Measurements from ENCODE around the gene HOXA6.

HOXA6 gene

DNA sequence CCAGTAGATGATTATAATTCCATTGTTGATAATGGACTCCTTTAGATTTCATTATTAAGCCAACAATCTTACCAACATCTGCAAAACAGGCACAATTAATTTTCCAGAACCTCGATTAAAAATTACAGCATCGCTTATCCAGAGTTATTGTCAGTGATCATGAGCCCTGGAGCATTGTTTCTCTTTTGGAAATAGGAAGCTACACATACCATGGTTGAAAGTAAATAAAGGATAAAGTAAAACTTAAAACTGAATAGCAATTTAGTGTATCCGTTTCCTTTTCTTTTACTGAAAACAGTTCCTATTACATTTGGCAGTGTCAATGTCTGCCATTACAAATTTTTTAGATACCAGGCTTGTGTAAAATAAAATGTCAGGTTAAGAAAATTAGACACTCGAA, 35.2 kb downstream of the HOXA6 start:
- H3K27ac ChIP-seq (replicated peaks): no peak overlapping the region
- DNase-seq (ENCODE audit: low read depth in 1 of 2, low spot score in 1 of 2): no peak
- no peak overlapping the region for H3K4me3 ChIP-seq (replicated peaks; ENCODE audit: insufficient read depth, low read length)
- peaks cover 3% of the 10 kb centered on the region for H3K27me3 ChIP-seq (ENCODE audit: insufficient read depth, poor library complexity, severe bottlenecking)
- TF ChIP-seq POLR2AphosphoS5 (IDR thresholded peaks at IDR 0.05; ENCODE audit: low read depth) (no peak), SPI1 (IDR thresholded peaks at IDR 0.05; ENCODE audit: borderline replicate concordance, low read depth) (no peak), REST (IDR thresholded peaks at IDR 0.05; ENCODE audit: insufficient replicate concordance, low read depth) (no peak), GABPA (IDR thresholded peaks at IDR 0.05; ENCODE audit: low read depth) (no peak)

- no peaks in the 10 kb centered on the region for H3K27me3 ChIP-seq (ENCODE audit: insufficient read depth, poor library complexity, severe bottlenecking)
- TF ChIP-seq GABPA (IDR thresholded peaks at IDR 0.05; ENCODE audit: low read depth): no peak
- no peak for TF ChIP-seq SPI1 (IDR thresholded peaks at IDR 0.05; ENCODE audit: borderline replicate concordance, low read depth)
- no peak for TF ChIP-seq REST (IDR thresholded peaks at IDR 0.05; ENCODE audit: insufficient replicate concordance, low read depth)
- no peak for TF ChIP-seq POLR2AphosphoS5 (IDR thresholded peaks at IDR 0.05; ENCODE audit: low read depth)
- TF ChIP-seq CTCF (IDR thresholded peaks at IDR 0.05; ENCODE audit: insufficient read depth, low read length): no peak
- no peak for DNase-seq (ENCODE audit: low read depth in 1 of 2, low spot score in 1 of 2)
- no peak overlapping the region for H3K27ac ChIP-seq (replicated peaks)
- H3K4me3 ChIP-seq (replicated peaks; ENCODE audit: insufficient read depth, low read length): no peak overlapping the region
Measured at GRCh38 chr7:27111751-27112277, 35.8 kb downstream of the HOXA6 start.

GRCh38 chr7:27111042-27111750, 36.4 kb downstream of the HOXA6 start:
- no peak for TF ChIP-seq SPI1 (IDR thresholded peaks at IDR 0.05; ENCODE audit: borderline replicate concordance, low read depth)
- no peak for TF ChIP-seq CTCF (IDR thresholded peaks at IDR 0.05; ENCODE audit: insufficient read depth, low read length)
- no peak for TF ChIP-seq REST (IDR thresholded peaks at IDR 0.05; ENCODE audit: insufficient replicate concordance, low read depth)
- TF ChIP-seq GABPA (IDR thresholded peaks at IDR 0.05; ENCODE audit: low read depth): no peak
- no peak for TF ChIP-seq POLR2AphosphoS5 (IDR thresholded peaks at IDR 0.05; ENCODE audit: low read depth)
- H3K27ac ChIP-seq (replicated peaks): no peak overlapping the region
- no peaks in the 10 kb centered on the region for H3K27me3 ChIP-seq (ENCODE audit: insufficient read depth, poor library complexity, severe bottlenecking)
- H3K4me3 ChIP-seq (replicated peaks; ENCODE audit: insufficient read depth, low read length): no peak overlapping the region
- no peak for DNase-seq (ENCODE audit: low read depth in 1 of 2, low spot score in 1 of 2)
